Liver (tissue), 9 donors: Measurements from ENCODE around the gene RALGAPA2. TPM values are rescaled to one million over a fixed set of nuclear protein-coding genes. Genes with fewer than 3 reads are reported as not detected.

Experiments used
- DNase-seq: peaks from one replicate; pipeline ENCODE4 v3.0.0-alpha.2; 2017; ENCODE audit warnings: low spot score
- H3K27ac ChIP-seq, 2 donors: one replicate each; pipeline ENCODE4 v1.7.0; 2013; ENCODE audit warnings: inconsistent platforms in 2 of 2, low read length in 2 of 2, control low read depth in 1 of 2, low read depth in 1 of 2, mild to moderate bottlenecking in 1 of 2
- H3K27me3 ChIP-seq, 4 donors: one replicate each; pipeline versions ENCODE4 v1.6.1 to v1.7.0; 2013; ENCODE audit warnings: low read length in 3 of 4, inconsistent platforms in 1 of 4, mild to moderate bottlenecking in 1 of 4, moderate library complexity in 1 of 4; ENCODE audit not compliant: control insufficient read depth in 4 of 4, insufficient read depth in 4 of 4
- H3K36me3 ChIP-seq, 4 donors: one replicate each; pipeline versions ENCODE4 v1.6.1 to v1.7.0; 2013; ENCODE audit warnings: low read length in 3 of 4, mild to moderate bottlenecking in 3 of 4, low read depth in 1 of 4, moderate library complexity in 1 of 4; ENCODE audit not compliant: control insufficient read depth in 4 of 4, insufficient read depth in 3 of 4
- H3K4me1 ChIP-seq, 4 donors: one replicate each; pipeline versions ENCODE4 v1.6.1 to v1.7.0; 2013; ENCODE audit warnings: low read length in 3 of 4, mild to moderate bottlenecking in 3 of 4, moderate library complexity in 1 of 4; ENCODE audit not compliant: control insufficient read depth in 4 of 4, insufficient read depth in 4 of 4
- H3K4me3 ChIP-seq, 3 donors: one replicate each; pipeline versions ENCODE4 v1.6.1 to v1.7.0; 2013; ENCODE audit warnings: low read length in 3 of 3, control low read depth in 1 of 3, low read depth in 1 of 3, mild to moderate bottlenecking in 1 of 3
- H3K9ac ChIP-seq, 2 donors: one replicate each; pipeline ENCODE4 v1.7.0; 2013; ENCODE audit warnings: low read length in 2 of 2, mild to moderate bottlenecking in 2 of 2, moderate library complexity in 2 of 2, control low read depth in 1 of 2, low read depth in 1 of 2
- H3K9me3 ChIP-seq, 4 donors: one replicate each; pipeline versions ENCODE4 v1.6.1 to v1.7.0; 2013; ENCODE audit warnings: low read length in 3 of 4; ENCODE audit not compliant: control insufficient read depth in 4 of 4
- EGR1 ChIP-seq, 2 donors: IDR thresholded peaks; 2 replicates each; pipeline ENCODE4 v1.6.1; 2016 to 2018; ENCODE audit warnings: antibody characterized with exemption in 2 of 2, low read depth in 2 of 2
- FOXA1 ChIP-seq: IDR thresholded peaks from 2 replicates; pipeline ENCODE4 v1.6.1; 2016; ENCODE audit warnings: antibody characterized with exemption
- FOXA2 ChIP-seq: IDR thresholded peaks from 2 replicates; pipeline ENCODE4 v1.6.1; 2016; ENCODE audit warnings: antibody characterized with exemption
- GABPA ChIP-seq, 2 donors: IDR thresholded peaks in 1 of 2; conservative IDR thresholded peaks in 1 of 2; 2 replicates each; pipeline ENCODE4 v1.6.1; 2016; ENCODE audit warnings: antibody characterized with exemption in 2 of 2, mild to moderate bottlenecking in 1 of 2, moderate library complexity in 1 of 2
- HNF4A ChIP-seq, 2 donors: conservative IDR thresholded peaks; 2 replicates each; pipeline ENCODE4 v1.6.1; 2016; ENCODE audit warnings: antibody characterized with exemption in 2 of 2, mild to moderate bottlenecking in 2 of 2
- HNF4G ChIP-seq: IDR thresholded peaks from 2 replicates; pipeline ENCODE4 v1.6.1; 2016; ENCODE audit warnings: antibody characterized with exemption
- JUND ChIP-seq, 2 donors: IDR thresholded peaks; 2 replicates each; pipeline ENCODE4 v1.6.1; 2016; ENCODE audit warnings: antibody characterized with exemption in 2 of 2
- RAD21 ChIP-seq, 2 donors: IDR thresholded peaks; 2 replicates each; pipeline ENCODE4 v1.6.1; 2016; ENCODE audit warnings: antibody characterized with exemption in 2 of 2, mild to moderate bottlenecking in 2 of 2
- RXRA ChIP-seq, 2 donors: IDR thresholded peaks; 2 replicates each; pipeline ENCODE4 v1.6.1; 2017 to 2018; ENCODE audit warnings: antibody characterized with exemption in 2 of 2, mild to moderate bottlenecking in 1 of 2
- SP1 ChIP-seq: IDR thresholded peaks from 2 replicates; pipeline ENCODE4 v1.6.1; 2018; ENCODE audit warnings: antibody characterized with exemption, mild to moderate bottlenecking
- TAF1 ChIP-seq: conservative IDR thresholded peaks from 2 replicates; pipeline ENCODE4 v1.6.1; 2016; ENCODE audit warnings: antibody characterized with exemption, mild to moderate bottlenecking
- YY1 ChIP-seq: IDR thresholded peaks from 2 replicates; pipeline ENCODE4 v1.6.1; 2016; ENCODE audit warnings: antibody characterized with exemption, mild to moderate bottlenecking
- WGBS: extraction: QIAGEN DNeasy Blood & Tissue Kit; methylation state at CpG from one replicate; pipeline ENCODE4 v1.1.7; 2013; 5-methylcytosine and 5-hydroxymethylcytosine counted together
- polyA plus RNA-seq, 2 donors: library from polyadenylated mRNA; stranded (reverse) in 1 of 2; unstranded in 1 of 2; fragments of 200-250 nt in 1 of 2; fragments of >200 nt in 1 of 2; fragmentation: Nextera tagmentation in 1 of 2; extraction: Ambion mirVana in 1 of 2; gene quantifications; one replicate each; pipeline versions ENCODE4 v1.2.1 to v1.2.3, GENCODE V29; 2013 to 2015
- total RNA-seq, 2 donors: library from RNA; depleted of rRNA; stranded (reverse); fragments of >200 nt; gene quantifications; one replicate each; pipeline ENCODE4 v1.2.3, GENCODE V29; 2014
- TF ChIP-seq, protein P1 (sequence below): IDR thresholded peaks from 2 replicates; pipeline ENCODE4 v1.6.1; 2016; ENCODE audit warnings: antibody characterized with exemption
- TF ChIP-seq, protein P2 (sequence below): IDR thresholded peaks from 2 replicates; pipeline ENCODE4 v1.6.1; 2016; ENCODE audit warnings: antibody characterized with exemption, mild to moderate bottlenecking
- TF ChIP-seq, protein P3 (sequence below): fragments of 150-350 bp; IDR thresholded peaks from 2 replicates; pipeline ENCODE4 v1.5.1; 2017; ENCODE audit warnings: improper control_type of control experiment, low read depth, low read length; ENCODE audit not compliant: missing input control
- TF ChIP-seq, protein P4 (sequence below): IDR thresholded peaks from 2 replicates; pipeline ENCODE4 v1.6.1; 2016; ENCODE audit warnings: antibody characterized with exemption
- TF ChIP-seq, protein P5 (sequence below): IDR thresholded peaks from 2 replicates; pipeline ENCODE4 v1.6.1; 2016; ENCODE audit warnings: antibody characterized with exemption
- donor health status: healthy.
- donor health status: healthy.
- donor health status: healthy.
- donor health status: healthy.
- donor health status: healthy.

The RALGAPA2 gene
- total and polyA plus RNA-seq, 4 donors: 14.8 to 89.9 (median 25.1) TPM

DNA sequence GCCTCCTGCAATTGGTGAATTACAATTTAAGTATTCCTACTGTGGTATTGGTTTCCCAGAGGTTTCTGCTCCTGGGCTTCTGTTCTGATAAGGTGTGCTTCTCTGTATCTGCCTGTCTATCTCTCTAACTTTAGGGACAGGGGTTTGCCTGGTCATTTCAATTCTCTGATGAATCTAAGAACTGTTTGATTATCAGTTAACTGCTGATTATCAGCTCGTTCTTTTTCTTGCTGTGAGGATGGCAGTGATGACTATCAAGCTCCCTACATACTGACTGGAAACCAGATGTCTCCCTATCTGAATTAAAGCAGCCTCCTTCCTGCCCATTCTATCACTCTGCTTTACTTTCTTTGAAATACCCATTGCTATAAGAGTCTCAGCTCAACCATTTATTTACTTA, 224.1 kb downstream of the RALGAPA2 start:
- no peak overlapping the region for H3K4me3 ChIP-seq
- H3K9ac ChIP-seq: no peak overlapping the region
- no peak overlapping the region for H3K27ac ChIP-seq
- WGBS: 93% methylated on average over 1 of the region's 1 CpG
- DNase-seq: no peak
- H3K9me3 ChIP-seq: no peaks in the 10 kb centered on the region
- TF ChIP-seq RXRA (IDR thresholded peaks at IDR 0.05): no peak
- TF ChIP-seq GABPA (IDR thresholded peaks at IDR 0.05 in 1 of 2, conservative IDR thresholded peaks at IDR 0.05 in 1 of 2): no peak
- TF ChIP-seq, protein P1, sequence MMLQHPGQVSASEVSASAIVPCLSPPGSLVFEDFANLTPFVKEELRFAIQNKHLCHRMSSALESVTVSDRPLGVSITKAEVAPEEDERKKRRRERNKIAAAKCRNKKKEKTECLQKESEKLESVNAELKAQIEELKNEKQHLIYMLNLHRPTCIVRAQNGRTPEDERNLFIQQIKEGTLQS: no peak
- TF ChIP-seq EGR1 (IDR thresholded peaks at IDR 0.05; ENCODE audit: low read depth in 2 of 2): no peak
- TF ChIP-seq FOXA1: no peak
- TF ChIP-seq JUND (IDR thresholded peaks at IDR 0.05): no peak
- H3K36me3 ChIP-seq: peaks cover 8 to 31% (median 26%) of the 10 kb centered on the region in 4 donors
- no peaks in the 10 kb centered on the region for H3K27me3 ChIP-seq
- peaks cover 2 to 19% (median 18%) of the 10 kb centered on the region in 4 donors for H3K4me1 ChIP-seq

DNA sequence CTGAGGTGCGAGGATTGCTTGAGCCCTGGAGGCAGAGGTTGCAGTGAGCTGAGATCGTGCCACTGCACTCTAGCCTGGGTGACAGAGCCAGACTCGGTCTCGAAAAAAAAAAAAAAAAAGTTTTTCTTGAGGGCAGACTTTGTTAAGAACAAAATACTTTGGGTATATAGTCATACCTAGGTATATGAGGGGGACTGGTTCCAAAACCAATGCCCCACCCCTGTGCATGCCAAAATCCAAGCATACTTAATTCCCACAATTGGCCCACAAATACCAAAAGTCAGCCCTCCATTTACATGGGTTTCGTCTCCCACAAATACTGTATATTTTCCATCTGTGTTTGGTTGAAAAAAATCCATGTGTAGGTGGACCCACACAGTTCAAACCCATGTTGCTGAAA, 224.6 kb downstream of the RALGAPA2 start:
- no peak overlapping the region for H3K27ac ChIP-seq
- H3K9ac ChIP-seq: no peak overlapping the region
- H3K4me3 ChIP-seq: no peak overlapping the region
- no peaks in the 10 kb centered on the region for H3K27me3 ChIP-seq
- no peak for DNase-seq
- WGBS: over 99% methylated on average over 5 of the region's 5 CpGs
- TF ChIP-seq, protein P1: no peak
- TF ChIP-seq GABPA (IDR thresholded peaks at IDR 0.05 in 1 of 2, conservative IDR thresholded peaks at IDR 0.05 in 1 of 2) (no peak), YY1 (no peak), SP1 (no peak), HNF4G (no peak), TAF1 (no peak), HNF4A (conservative IDR thresholded peaks at IDR 0.05) (no peak), FOXA2 (no peak), JUND (IDR thresholded peaks at IDR 0.05) (no peak), RAD21 (IDR thresholded peaks at IDR 0.05) (no peak)
- TF ChIP-seq, protein P2, sequence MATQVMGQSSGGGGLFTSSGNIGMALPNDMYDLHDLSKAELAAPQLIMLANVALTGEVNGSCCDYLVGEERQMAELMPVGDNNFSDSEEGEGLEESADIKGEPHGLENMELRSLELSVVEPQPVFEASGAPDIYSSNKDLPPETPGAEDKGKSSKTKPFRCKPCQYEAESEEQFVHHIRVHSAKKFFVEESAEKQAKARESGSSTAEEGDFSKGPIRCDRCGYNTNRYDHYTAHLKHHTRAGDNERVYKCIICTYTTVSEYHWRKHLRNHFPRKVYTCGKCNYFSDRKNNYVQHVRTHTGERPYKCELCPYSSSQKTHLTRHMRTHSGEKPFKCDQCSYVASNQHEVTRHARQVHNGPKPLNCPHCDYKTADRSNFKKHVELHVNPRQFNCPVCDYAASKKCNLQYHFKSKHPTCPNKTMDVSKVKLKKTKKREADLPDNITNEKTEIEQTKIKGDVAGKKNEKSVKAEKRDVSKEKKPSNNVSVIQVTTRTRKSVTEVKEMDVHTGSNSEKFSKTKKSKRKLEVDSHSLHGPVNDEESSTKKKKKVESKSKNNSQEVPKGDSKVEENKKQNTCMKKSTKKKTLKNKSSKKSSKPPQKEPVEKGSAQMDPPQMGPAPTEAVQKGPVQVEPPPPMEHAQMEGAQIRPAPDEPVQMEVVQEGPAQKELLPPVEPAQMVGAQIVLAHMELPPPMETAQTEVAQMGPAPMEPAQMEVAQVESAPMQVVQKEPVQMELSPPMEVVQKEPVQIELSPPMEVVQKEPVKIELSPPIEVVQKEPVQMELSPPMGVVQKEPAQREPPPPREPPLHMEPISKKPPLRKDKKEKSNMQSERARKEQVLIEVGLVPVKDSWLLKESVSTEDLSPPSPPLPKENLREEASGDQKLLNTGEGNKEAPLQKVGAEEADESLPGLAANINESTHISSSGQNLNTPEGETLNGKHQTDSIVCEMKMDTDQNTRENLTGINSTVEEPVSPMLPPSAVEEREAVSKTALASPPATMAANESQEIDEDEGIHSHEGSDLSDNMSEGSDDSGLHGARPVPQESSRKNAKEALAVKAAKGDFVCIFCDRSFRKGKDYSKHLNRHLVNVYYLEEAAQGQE: no peak
- TF ChIP-seq, protein P3, sequence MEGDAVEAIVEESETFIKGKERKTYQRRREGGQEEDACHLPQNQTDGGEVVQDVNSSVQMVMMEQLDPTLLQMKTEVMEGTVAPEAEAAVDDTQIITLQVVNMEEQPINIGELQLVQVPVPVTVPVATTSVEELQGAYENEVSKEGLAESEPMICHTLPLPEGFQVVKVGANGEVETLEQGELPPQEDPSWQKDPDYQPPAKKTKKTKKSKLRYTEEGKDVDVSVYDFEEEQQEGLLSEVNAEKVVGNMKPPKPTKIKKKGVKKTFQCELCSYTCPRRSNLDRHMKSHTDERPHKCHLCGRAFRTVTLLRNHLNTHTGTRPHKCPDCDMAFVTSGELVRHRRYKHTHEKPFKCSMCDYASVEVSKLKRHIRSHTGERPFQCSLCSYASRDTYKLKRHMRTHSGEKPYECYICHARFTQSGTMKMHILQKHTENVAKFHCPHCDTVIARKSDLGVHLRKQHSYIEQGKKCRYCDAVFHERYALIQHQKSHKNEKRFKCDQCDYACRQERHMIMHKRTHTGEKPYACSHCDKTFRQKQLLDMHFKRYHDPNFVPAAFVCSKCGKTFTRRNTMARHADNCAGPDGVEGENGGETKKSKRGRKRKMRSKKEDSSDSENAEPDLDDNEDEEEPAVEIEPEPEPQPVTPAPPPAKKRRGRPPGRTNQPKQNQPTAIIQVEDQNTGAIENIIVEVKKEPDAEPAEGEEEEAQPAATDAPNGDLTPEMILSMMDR: no peak
- TF ChIP-seq, protein P4, sequence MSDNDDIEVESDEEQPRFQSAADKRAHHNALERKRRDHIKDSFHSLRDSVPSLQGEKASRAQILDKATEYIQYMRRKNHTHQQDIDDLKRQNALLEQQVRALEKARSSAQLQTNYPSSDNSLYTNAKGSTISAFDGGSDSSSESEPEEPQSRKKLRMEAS: no peak
- TF ChIP-seq, protein P5, sequence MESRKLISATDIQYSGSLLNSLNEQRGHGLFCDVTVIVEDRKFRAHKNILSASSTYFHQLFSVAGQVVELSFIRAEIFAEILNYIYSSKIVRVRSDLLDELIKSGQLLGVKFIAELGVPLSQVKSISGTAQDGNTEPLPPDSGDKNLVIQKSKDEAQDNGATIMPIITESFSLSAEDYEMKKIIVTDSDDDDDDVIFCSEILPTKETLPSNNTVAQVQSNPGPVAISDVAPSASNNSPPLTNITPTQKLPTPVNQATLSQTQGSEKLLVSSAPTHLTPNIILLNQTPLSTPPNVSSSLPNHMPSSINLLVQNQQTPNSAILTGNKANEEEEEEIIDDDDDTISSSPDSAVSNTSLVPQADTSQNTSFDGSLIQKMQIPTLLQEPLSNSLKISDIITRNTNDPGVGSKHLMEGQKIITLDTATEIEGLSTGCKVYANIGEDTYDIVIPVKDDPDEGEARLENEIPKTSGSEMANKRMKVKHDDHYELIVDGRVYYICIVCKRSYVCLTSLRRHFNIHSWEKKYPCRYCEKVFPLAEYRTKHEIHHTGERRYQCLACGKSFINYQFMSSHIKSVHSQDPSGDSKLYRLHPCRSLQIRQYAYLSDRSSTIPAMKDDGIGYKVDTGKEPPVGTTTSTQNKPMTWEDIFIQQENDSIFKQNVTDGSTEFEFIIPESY: no peak
- H3K9me3 ChIP-seq: no peaks in the 10 kb centered on the region
- peaks cover 2 to 21% (median 19%) of the 10 kb centered on the region in 4 donors for H3K4me1 ChIP-seq
- peaks cover 8 to 31% (median 26%) of the 10 kb centered on the region in 4 donors for H3K36me3 ChIP-seq
